H7 (cell line): ENCODE results near the gene GAS2L2. TPM values are rescaled to one million over a fixed set of nuclear protein-coding genes. Genes with fewer than 3 reads are reported as not detected.

Experiments used
- DNase-seq: peaks from one replicate; pipeline ENCODE4 v3.0.0; 2012
- H3K27me3 ChIP-seq: 2 replicates; pipeline ENCODE4 v1.6.0; 2011; ENCODE audit warnings: mild to moderate bottlenecking, low read length; ENCODE audit not compliant: control insufficient read depth, insufficient read depth
- H3K36me3 ChIP-seq: replicated peaks from 2 replicates; pipeline ENCODE4 v1.5.1; 2011; ENCODE audit warnings: low read length; ENCODE audit not compliant: control insufficient read depth, insufficient read depth
- H3K4me3 ChIP-seq: 2 replicates; pipeline ENCODE4 v1.5.1; 2011; ENCODE audit warnings: low read depth, mild to moderate bottlenecking, control low read depth, low read length, moderate library complexity; ENCODE audit not compliant: insufficient read depth
- total RNA-seq: library from RNA; depleted of rRNA; stranded (reverse); fragments of >200 nt; shearing (Covaris generic); gene quantifications from 2 replicates; pipeline ENCODE4 v1.2.3, GENCODE V29; 2014

The GAS2L2 gene
- total RNA-seq, 1 experiment from 2014 or later: 0.10 TPM

- no peak for DNase-seq
- H3K4me3 ChIP-seq: no peak overlapping the region
- peaks cover 43% of the 10 kb centered on the region for H3K27me3 ChIP-seq
- H3K36me3 ChIP-seq: no peaks in the 10 kb centered on the region
Observed at GRCh38 chr17:35744830-35745229, 8.2 kb downstream of the GAS2L2 start.

GRCh38 chr17:35743626-35744328 is 9.3 kb downstream of the GAS2L2 start:
- Histone ChIP-seq H3K36me3 (no peaks in the 10 kb centered on the region), H3K27me3 (peaks cover 46% of the 10 kb centered on the region)

GRCh38 chr17:35742896-35743477 is 10.1 kb downstream of the GAS2L2 start:
- Histone ChIP-seq H3K4me3 (no peak overlapping the region), H3K27me3 (peaks cover 52% of the 10 kb centered on the region), H3K36me3 (no peaks in the 10 kb centered on the region)
- DNase-seq: peak; percentile 65

More at GRCh38 chr17:35743626-35744328, 9.3 kb downstream of the GAS2L2 start:
- DNase-seq: peak; percentile 86
- H3K4me3 ChIP-seq: no peak overlapping the region

- DNase-seq: peak; percentile 40
Observed at GRCh38 chr17:35742496-35742895, 10.5 kb downstream of the GAS2L2 start.

GRCh38 chr17:35740997-35741931 is 11.8 kb downstream of the GAS2L2 start:
- peak overlapping the region; percentile 47 for H3K4me3 ChIP-seq
- H3K36me3 ChIP-seq: no peaks in the 10 kb centered on the region
- peaks cover 53% of the 10 kb centered on the region for H3K27me3 ChIP-seq
- DNase-seq: peak; percentile 93

More at GRCh38 chr17:35742496-35742895, 10.5 kb downstream of the GAS2L2 start:
- Histone ChIP-seq H3K27me3 (peaks cover 53% of the 10 kb centered on the region), H3K4me3 (no peak overlapping the region), H3K36me3 (no peaks in the 10 kb centered on the region)

- Histone ChIP-seq H3K36me3 (no peaks in the 10 kb centered on the region), H3K27me3 (peaks cover 53% of the 10 kb centered on the region), H3K4me3 (no peak overlapping the region)
- peak; percentile 10 for DNase-seq
Observed at GRCh38 chr17:35740216-35740615, 12.8 kb downstream of the GAS2L2 start.

- H3K36me3 ChIP-seq: no peaks in the 10 kb centered on the region
- peaks cover 53% of the 10 kb centered on the region for H3K27me3 ChIP-seq
- H3K4me3 ChIP-seq: no peak overlapping the region
- peak; percentile 30 for DNase-seq
Observed at GRCh38 chr17:35738519-35739133, 14.4 kb downstream of the GAS2L2 start.

GRCh38 chr17:35736236-35736635 is 16.8 kb downstream of the GAS2L2 start:
- peaks cover 32% of the 10 kb centered on the region for H3K27me3 ChIP-seq
- H3K36me3 ChIP-seq: no peaks in the 10 kb centered on the region
- DNase-seq: peak; percentile 32
- no peak overlapping the region for H3K4me3 ChIP-seq

- peak; percentile 42 for DNase-seq
- Histone ChIP-seq H3K4me3 (no peak overlapping the region), H3K27me3 (peaks cover 22% of the 10 kb centered on the region), H3K36me3 (no peaks in the 10 kb centered on the region)
Observed at GRCh38 chr17:35735036-35735805, 17.8 kb downstream of the GAS2L2 start.

GRCh38 chr17:35734396-35734795 is 18.6 kb downstream of the GAS2L2 start:
- Histone ChIP-seq H3K27me3 (peaks cover 13% of the 10 kb centered on the region; the same call in 1 of the 2 replicates), H3K4me3 (no peak overlapping the region), H3K36me3 (no peaks in the 10 kb centered on the region)
- DNase-seq: peak; percentile 23

GRCh38 chr17:35733366-35733765 is 19.7 kb downstream of the GAS2L2 start:
- no peak overlapping the region for H3K4me3 ChIP-seq
- DNase-seq: peak; percentile 19
- peaks cover 3% of the 10 kb centered on the region; the same call in 1 of the 2 replicates for H3K27me3 ChIP-seq

GRCh38 chr17:35732806-35733136 is 20.3 kb downstream of the GAS2L2 start:
- Histone ChIP-seq H3K27me3 (no peaks in the 10 kb centered on the region), H3K4me3 (peak overlapping the region; percentile 74), H3K36me3 (no peaks in the 10 kb centered on the region)
- no peak for DNase-seq

More at GRCh38 chr17:35733366-35733765, 19.7 kb downstream of the GAS2L2 start:
- no peaks in the 10 kb centered on the region for H3K36me3 ChIP-seq

GRCh38 chr17:35731917-35732805 is 20.9 kb downstream of the GAS2L2 start:
- peak; percentile 80 for DNase-seq
- H3K4me3 ChIP-seq: peak overlapping the region; percentile 74
- H3K27me3 ChIP-seq: no peaks in the 10 kb centered on the region
- H3K36me3 ChIP-seq: no peaks in the 10 kb centered on the region
